Heart right ventricle (tissue), 16 donors: ENCODE results near the gene GAP43. TPM values are rescaled to one million over a fixed set of nuclear protein-coding genes. Genes with fewer than 3 reads are reported as not detected.

Experiments used
- ATAC-seq, 8 donors: fragments of 200-7000 bp; cut with Tn5 transposase; one replicate each; pipeline ENCODE4 v1.9.1; 2020; ENCODE audit warnings: mild to moderate bottlenecking in 8 of 8, moderate library complexity in 8 of 8, moderate number of reproducible peaks in 1 of 8
- DNase-seq, 2 donors: peaks; one replicate each; pipeline ENCODE4 v3.0.0-alpha.2; 2020
- H3K27ac ChIP-seq, 10 donors: fragments of 200-600 bp; sonication (generic) in 2 of 10; one replicate each; pipeline versions ENCODE4 v1.5.0 to v1.8.0; 2020 to 2022; ENCODE audit warnings: mild to moderate bottlenecking in 3 of 10
- H3K27me3 ChIP-seq, 7 donors: fragments of 200-600 bp; one replicate each; pipeline ENCODE4 v1.8.0; 2021 to 2022; ENCODE audit warnings: mild to moderate bottlenecking in 2 of 7
- H3K36me3 ChIP-seq, 9 donors: fragments of 200-600 bp; sonication (generic) in 1 of 9; one replicate each; pipeline versions ENCODE4 v1.5.0 to v1.8.0; 2020 to 2022; ENCODE audit warnings: mild to moderate bottlenecking in 2 of 9
- H3K4me1 ChIP-seq, 9 donors: fragments of 200-600 bp; sonication (generic) in 1 of 9; one replicate each; pipeline versions ENCODE4 v1.5.0 to v1.8.0; 2020 to 2022; ENCODE audit warnings: mild to moderate bottlenecking in 4 of 9
- H3K4me3 ChIP-seq, 10 donors: fragments of 200-600 bp; sonication (generic) in 2 of 10; one replicate each; pipeline versions ENCODE4 v1.5.0 to v1.8.0; 2020 to 2022; ENCODE audit warnings: mild to moderate bottlenecking in 7 of 10, moderate library complexity in 2 of 10
- H3K9me3 ChIP-seq, 11 donors: fragments of 200-600 bp in 10 of 11; sonication (generic) in 2 of 11; one replicate each; pipeline versions ENCODE4 v1.5.0 to v1.8.0; 2013 to 2022; ENCODE audit warnings: mild to moderate bottlenecking in 2 of 11, control low read depth in 1 of 11, moderate library complexity in 1 of 11
- WGBS, 2 donors: extraction: QIAGEN DNeasy Blood & Tissue Kit; methylation state at CpG; one replicate each; pipeline ENCODE4 v1.1.7; 2013; ENCODE audit warnings: inconsistent platforms in 1 of 2; 5-methylcytosine and 5-hydroxymethylcytosine counted together
- intact Hi-C, 10 donors: fragments of 100-400 bp; cut with DNase I; formaldehyde crosslinking; loops; one replicate each; pipeline versions ENCODE4 v1.11.1 to v1.14.2; 2022
- polyA plus RNA-seq, 2 donors: library from polyadenylated mRNA; stranded (reverse); fragments of 200-250 nt; gene quantifications; one replicate each; pipeline ENCODE4 v1.2.3, GENCODE V29; 2013
- total RNA-seq, 10 donors: library from RNA; stranded (reverse); fragmentation: NEBNext Ultra II Directional in 3 of 10; extraction: Animal tissue kit (Norgen Biotek cat#: 25700) in 3 of 10; gene quantifications; one replicate each; pipeline versions ENCODE4 v1.2.1 to v1.2.4, GENCODE V29; 2021 to 2023
- TF ChIP-seq, protein P1 (sequence below), 9 donors: fragments of 200-600 bp; sonication (generic) in 2 of 9; IDR thresholded peaks; one replicate each; pipeline versions ENCODE4 v1.5.0 to v1.8.0; 2021 to 2022; ENCODE audit warnings: antibody characterized with exemption in 9 of 9, mild to moderate bottlenecking in 5 of 9, moderate library complexity in 1 of 9
- donor health status: Arrhythmogenic right ventricular cardiomyopathy.
- donor health status: ischemic (EF 13 %, LVEDD 7.1; RV severe dilation, severe dysfunction).
- donor health status: healthy with polysubstance abuse.
- donor health status: DM: no; HTN: yes; CAD: no.
- donor health status: DM: no; HTN: no; CAD: no.
- donor health status: ischemic (EF 25% LVEDD 6.9; RV normal size, moderate dysfunction).
- donor health status: ischemic (EF 25% LVEDD 5.7; RV mildly dilated, moderate dysfunction).
- donor health status: healthy.
- donor health status: DM: yes; HTN: yes; CAD: no.
- donor health status: Ischemic cardiomyopathy.
- donor health status: ischemic (EF 35%, LVEDD 5.7; RV mildly dilated, moderate dysfunction).
- donor health status: nonischemic (EF 11% LVEDD 7.7; RV severe dilation, severe dysfunction).
- donor health status: DM: yes; HTN: yes; CAD: no.
- donor health status: PGD.
- donor health status: ischemic (EF 29% LVEDD 5.4; RV normal size, mild dysfunction).
- donor health status: nonischemic (EF 23%, LVEDD 6.1; RV moderate dilation, normal function).

Gene GAP43
- total and polyA plus RNA-seq, 12 donors, result 0.29 to 2.3 (median 0.83) TPM; not detected in 1

- TF ChIP-seq, protein P1, sequence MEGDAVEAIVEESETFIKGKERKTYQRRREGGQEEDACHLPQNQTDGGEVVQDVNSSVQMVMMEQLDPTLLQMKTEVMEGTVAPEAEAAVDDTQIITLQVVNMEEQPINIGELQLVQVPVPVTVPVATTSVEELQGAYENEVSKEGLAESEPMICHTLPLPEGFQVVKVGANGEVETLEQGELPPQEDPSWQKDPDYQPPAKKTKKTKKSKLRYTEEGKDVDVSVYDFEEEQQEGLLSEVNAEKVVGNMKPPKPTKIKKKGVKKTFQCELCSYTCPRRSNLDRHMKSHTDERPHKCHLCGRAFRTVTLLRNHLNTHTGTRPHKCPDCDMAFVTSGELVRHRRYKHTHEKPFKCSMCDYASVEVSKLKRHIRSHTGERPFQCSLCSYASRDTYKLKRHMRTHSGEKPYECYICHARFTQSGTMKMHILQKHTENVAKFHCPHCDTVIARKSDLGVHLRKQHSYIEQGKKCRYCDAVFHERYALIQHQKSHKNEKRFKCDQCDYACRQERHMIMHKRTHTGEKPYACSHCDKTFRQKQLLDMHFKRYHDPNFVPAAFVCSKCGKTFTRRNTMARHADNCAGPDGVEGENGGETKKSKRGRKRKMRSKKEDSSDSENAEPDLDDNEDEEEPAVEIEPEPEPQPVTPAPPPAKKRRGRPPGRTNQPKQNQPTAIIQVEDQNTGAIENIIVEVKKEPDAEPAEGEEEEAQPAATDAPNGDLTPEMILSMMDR (IDR thresholded peaks at IDR 0.05), result no peak
- DNase-seq (no peak), ATAC-seq (no peak)
- Histone ChIP-seq H3K9me3 (no peaks in the 10 kb centered on the region), H3K4me3 (no peak overlapping the region), H3K36me3 (no peaks in the 10 kb centered on the region), H3K27ac (no peak overlapping the region), H3K27me3 (no peaks in the 10 kb centered on the region), H3K4me1 (peaks cover 0 to 10% (median 0%) of the 10 kb centered on the region in 9 donors)
- intact Hi-C loops, result loop anchor here in 1 of 10 donors (10.0 kb wide), 1 partner anchor 90 kb away; no protein-coding TSS in a partner anchor
Observed at GRCh38 chr3:115695090-115695489, 71.8 kb downstream of the GAP43 start.

DNA sequence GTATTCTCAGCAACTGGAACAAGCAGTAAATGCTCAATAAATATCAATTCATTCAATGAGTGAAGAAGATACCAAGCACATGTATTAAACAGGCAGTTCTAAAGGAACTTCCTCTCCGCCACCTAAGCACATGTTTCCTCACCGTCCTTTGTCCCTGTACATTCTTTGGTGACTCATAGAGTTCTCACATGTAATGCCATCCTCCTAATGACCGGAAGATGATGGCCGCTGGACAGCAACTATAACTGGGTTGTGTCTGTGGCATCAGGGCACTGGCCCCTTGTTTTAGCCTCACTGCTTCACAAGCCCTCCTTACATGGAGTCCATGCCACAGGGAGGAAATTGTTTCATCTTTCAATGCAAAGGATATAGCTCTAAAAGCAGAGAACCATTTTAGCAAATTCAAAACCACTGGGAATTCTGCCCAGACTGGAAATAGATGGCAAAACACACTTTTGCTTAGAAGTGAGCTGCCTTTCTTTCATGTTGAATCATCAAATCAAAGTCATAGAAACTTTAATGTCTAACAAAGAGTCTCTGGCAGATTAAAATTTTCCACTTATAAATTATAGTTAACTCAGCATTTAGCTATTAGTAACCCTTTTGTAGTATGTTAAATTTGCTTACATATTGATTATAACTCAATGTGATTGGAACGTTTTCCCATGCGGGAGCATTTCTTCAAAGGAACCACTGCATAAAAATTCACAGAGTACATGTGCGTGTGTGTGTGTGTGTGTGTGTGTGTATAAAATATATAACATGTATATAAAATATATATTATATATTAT lies 74.1 kb downstream of the GAP43 start:
- H3K9me3 ChIP-seq, result peaks cover 0 to 3% (median 0%) of the 10 kb centered on the region in 11 donors
- TF ChIP-seq, protein P1 (IDR thresholded peaks at IDR 0.05), result no peak
- ATAC-seq, result no peak
- H3K4me1 ChIP-seq, result peaks cover 0 to 7% (median 0%) of the 10 kb centered on the region in 9 donors
- H3K27ac ChIP-seq, result no peak overlapping the region
- H3K36me3 ChIP-seq, result no peaks in the 10 kb centered on the region
- DNase-seq, result no peak
- intact Hi-C loops, result loop anchor here in 1 of 10 donors (10.0 kb wide), 1 partner anchor 87 kb away; no protein-coding TSS in a partner anchor
- no peak overlapping the region for H3K4me3 ChIP-seq
- 89 to 94% methylated on average over 7 of the region's 7 CpGs for WGBS, 2 donors
- H3K27me3 ChIP-seq, result no peaks in the 10 kb centered on the region

GRCh38 chr3:115698851-115699591 lies 75.7 kb downstream of the GAP43 start:
- H3K4me3 ChIP-seq, result no peak overlapping the region
- ATAC-seq (peak in 3 of 8 donors; percentile 39 to 86 (median 66)), DNase-seq (no peak)
- intact Hi-C loops, result loop anchor here in 1 of 10 donors (10.0 kb wide), 1 partner anchor 86 kb away; no protein-coding TSS in a partner anchor
- H3K27me3 ChIP-seq, result no peaks in the 10 kb centered on the region
- no peaks in the 10 kb centered on the region for H3K36me3 ChIP-seq
- TF ChIP-seq, protein P1 (IDR thresholded peaks at IDR 0.05), result no peak
- peak overlapping the region in 2 of 10 donors; percentile 27 to 58 for H3K27ac ChIP-seq
- WGBS, 2 donors, result 53 to 68% methylated on average over 8 of the region's 8 CpGs
- H3K9me3 ChIP-seq, result peaks cover 0 to 6% (median 0%) of the 10 kb centered on the region in 11 donors
- no peaks in the 10 kb centered on the region for H3K4me1 ChIP-seq

- no peaks in the 10 kb centered on the region for H3K36me3 ChIP-seq
- peaks cover 0 to 6% (median 0%) of the 10 kb centered on the region in 11 donors for H3K9me3 ChIP-seq
- H3K4me3 ChIP-seq, result no peak overlapping the region
- ATAC-seq, result peak in 3 of 8 donors; percentile 16 to 76 (median 56)
- H3K27ac ChIP-seq, result peak overlapping the region in 1 of 10 donors; percentile 58
- no peaks in the 10 kb centered on the region for H3K27me3 ChIP-seq
- H3K4me1 ChIP-seq, result no peaks in the 10 kb centered on the region
- intact Hi-C loops, result loop anchor here in 1 of 10 donors (10.0 kb wide), 1 partner anchor 85 kb away; no protein-coding TSS in a partner anchor
- TF ChIP-seq, protein P1 (IDR thresholded peaks at IDR 0.05), result no peak
- DNase-seq, result no peak
Observed at GRCh38 chr3:115699706-115700105, 76.4 kb downstream of the GAP43 start.
